Measurements from ENCODE around the gene C16orf74.

The C16orf74 gene

GRCh38 chr16:85774811-85775210 is 23.9 kb upstream of the C16orf74 start:
- DNase-seq, result no peak

- DNase-seq, result no peak
Observed at GRCh38 chr16:85774136-85774535, 23.2 kb upstream of the C16orf74 start.

- no peak for DNase-seq
Observed at GRCh38 chr16:85773044-85773443, 22.1 kb upstream of the C16orf74 start.

- DNase-seq, result no peak
Observed at GRCh38 chr16:85770741-85771140, 19.8 kb upstream of the C16orf74 start.

- no peak for DNase-seq
Observed at GRCh38 chr16:85768199-85768598, 17.3 kb upstream of the C16orf74 start.

GRCh38 chr16:85767531-85767930 is 16.6 kb upstream of the C16orf74 start:
- DNase-seq, result no peak

GRCh38 chr16:85765767-85766166 is 14.9 kb upstream of the C16orf74 start:
- DNase-seq, result no peak

GRCh38 chr16:85765211-85765610 is 14.3 kb upstream of the C16orf74 start:
- peak in 1 of 51 donors; percentile 10 for DNase-seq

GRCh38 chr16:85763616-85764015 is 12.7 kb upstream of the C16orf74 start:
- DNase-seq, result no peak

- DNase-seq, result no peak
Observed at GRCh38 chr16:85762970-85763369, 12.1 kb upstream of the C16orf74 start.

- DNase-seq, result no peak
Observed at GRCh38 chr16:85761861-85762260, 11.0 kb upstream of the C16orf74 start.

- no peak for DNase-seq
Observed at GRCh38 chr16:85759631-85760419, 8.9 kb upstream of the C16orf74 start.

GRCh38 chr16:85759136-85759535 is 8.2 kb upstream of the C16orf74 start:
- DNase-seq, result no peak

- DNase-seq, result no peak
Observed at GRCh38 chr16:85757341-85757822, 6.5 kb upstream of the C16orf74 start.

- DNase-seq, result no peak
Observed at GRCh38 chr16:85755929-85756768, 5.3 kb upstream of the C16orf74 start.

GRCh38 chr16:85754413-85754812 is 3.5 kb upstream of the C16orf74 start:
- no peak for DNase-seq

- no peak for DNase-seq
Observed at GRCh38 chr16:85753976-85754375, 3.1 kb upstream of the C16orf74 start.

- no peak for DNase-seq
Observed at GRCh38 chr16:85753559-85753958, 2.7 kb upstream of the C16orf74 start.

- DNase-seq, result no peak
Observed at GRCh38 chr16:85752511-85753420, 1.9 kb upstream of the C16orf74 start.

GRCh38 chr16:85751698-85752501 is 1.0 kb upstream of the C16orf74 start:
- DNase-seq, result no peak
